OCI-LY7 (cell line): ENCODE data around the gene TLR6. TPM values are rescaled to one million over a fixed set of nuclear protein-coding genes. Genes with fewer than 3 reads are reported as not detected.

ENCODE experiments used
- BruUV-seq: library from RNA; stranded (reverse); fragments of 400-500 nt; replicated peaks from 2 replicates; lab custom pipeline; 2021; lab: Mats Ljungman, UMichigan
- CTCF ChIA-PET: fragments of 300-600 bp; sonication (Branson Sonifier 250); formaldehyde crosslinking; loops from one replicate; lab custom pipeline; 2022; ENCODE audit warnings: antibody characterized with exemption; ENCODE audit not compliant: unreplicated experiment; lab: Charles Lee
- POLR2A ChIA-PET: fragments of 300-600 bp; sonication (Branson Sonifier 250); formaldehyde crosslinking; loops from one replicate; lab custom pipeline; 2022; ENCODE audit warnings: antibody characterized with exemption; lab: Charles Lee
- DNase-seq: peaks from one replicate; pipeline ENCODE4 v3.0.0-alpha.2; 2015; ENCODE audit warnings: low spot score
- H2AFZ ChIP-seq: fragments of 200-600 bp; sonication (generic), shearing (Covaris generic); 2 replicates; pipeline ENCODE4 v1.6.1; 2014; ENCODE audit warnings: mild to moderate bottlenecking, antibody characterized with exemption, low read length, moderate library complexity
- H3K27ac ChIP-seq: fragments of 200-600 bp; sonication (generic); 2 replicates; pipeline ENCODE4 v1.5.1; 2014; ENCODE audit warnings: mixed run types, low read depth, mild to moderate bottlenecking, moderate library complexity, low read length, inconsistent platforms; ENCODE audit not compliant: poor library complexity, severe bottlenecking
- H3K36me3 ChIP-seq: fragments of 200-600 bp; sonication (generic); 2 replicates; pipeline ENCODE4 v1.6.1; 2014; ENCODE audit warnings: mild to moderate bottlenecking, antibody characterized with exemption, low read length, moderate library complexity, mixed read lengths; ENCODE audit not compliant: insufficient read depth
- H3K4me1 ChIP-seq: fragments of 200-600 bp; sonication (generic); 2 replicates; pipeline ENCODE4 v1.5.1; 2014; ENCODE audit warnings: mild to moderate bottlenecking, low read length; ENCODE audit not compliant: insufficient read depth, poor library complexity, severe bottlenecking
- H3K4me2 ChIP-seq: fragments of 200-600 bp; sonication (generic); 2 replicates; pipeline ENCODE4 v1.6.1; 2014; ENCODE audit warnings: mild to moderate bottlenecking, low read length
- H3K4me3 ChIP-seq: fragments of 200-600 bp; sonication (generic); 2 replicates; pipeline ENCODE4 v1.5.1; 2014; ENCODE audit warnings: mild to moderate bottlenecking, low read depth, low read length; ENCODE audit not compliant: poor library complexity, severe bottlenecking
- H3K79me2 ChIP-seq: fragments of 200-600 bp; sonication (generic); 2 replicates; pipeline ENCODE4 v1.6.1; 2016; ENCODE audit warnings: low read depth, mild to moderate bottlenecking, low read length, moderate library complexity, mixed read lengths; ENCODE audit not compliant: insufficient read depth
- H3K9me2 ChIP-seq: fragments of 200-600 bp; sonication (generic); 2 replicates; pipeline ENCODE4 v1.6.1; 2016; ENCODE audit warnings: mild to moderate bottlenecking, low read length, mixed read lengths; ENCODE audit not compliant: insufficient read depth
- H3K9me3 ChIP-seq: fragments of 200-600 bp; sonication (generic); 2 replicates; pipeline ENCODE4 v1.6.1; 2014; ENCODE audit warnings: mild to moderate bottlenecking, mixed run types, low read length, mixed read lengths
- H4K20me1 ChIP-seq: fragments of 200-600 bp; sonication (generic); 2 replicates; pipeline ENCODE4 v1.6.1; 2014; ENCODE audit warnings: mild to moderate bottlenecking, antibody characterized with exemption, low read length, moderate library complexity, mixed read lengths; ENCODE audit not compliant: insufficient read depth
- CTCF ChIP-seq: fragments of 200-600 bp; sonication (generic); conservative IDR thresholded peaks from 2 replicates; pipeline ENCODE4 v1.5.1; 2014; ENCODE audit warnings: mild to moderate bottlenecking, antibody characterized with exemption, low read length, moderate library complexity, mixed read lengths
- EZH2phosphoT487 ChIP-seq: fragments of 200-600 bp; sonication (generic); IDR thresholded peaks from 2 replicates; pipeline ENCODE4 v1.6.1; 2018; ENCODE audit warnings: low read depth, borderline replicate concordance, mild to moderate bottlenecking, mixed run types, antibody characterized with exemption, low read length, moderate library complexity, mixed read lengths
- intact Hi-C: fragments of 100-400 bp; cut with micrococcal nuclease; formaldehyde crosslinking; loops from one replicate; pipeline ENCODE4 v1.10.0; 2022; ENCODE audit not compliant: unreplicated experiment
- total RNA-seq, 2 experiments: library from RNA; depleted of rRNA in 1 of 2; stranded (reverse); fragments of >200 nt in 1 of 2; shearing (Covaris generic) in 1 of 2; gene quantifications; 2 replicates each; pipeline ENCODE4 v1.2.3, GENCODE V29; 2014 to 2022

TLR6 gene
- total RNA-seq, 2 experiments from 2014 or later = 1.5 to 9.2 TPM

- no TSS peak for BruUV-seq
- no peak for DNase-seq
- POLR2A ChIA-PET = interaction anchor here (0.9 to 8.9 kb wide), 4 partner anchors 19 to 75 kb away, joined by 3 to 348 read pairs (median 6); partner anchors contain the start of gene TLR1
These were observed 71.4 kb downstream of the TLR6 start for GRCh38 chr4:38785041-38785790.

GRCh38 chr4:38784141-38784540, 72.5 kb downstream of the TLR6 start:
- CTCF ChIA-PET = interaction anchor here (6.7 kb wide), 1 partner anchor 22 kb away, joined by 145 read pairs; no protein-coding TSS in a partner anchor

More at GRCh38 chr4:38785041-38785790, 71.4 kb downstream of the TLR6 start:
- Histone ChIP-seq H2AFZ (peak overlapping the region; percentile 15; the same call in 1 of the 2 replicates), H3K79me2 (peaks cover 25% of the 10 kb centered on the region), H3K4me1 (peaks cover 26% of the 10 kb centered on the region), H3K9me3 (peaks cover 16% of the 10 kb centered on the region; the same call in 1 of the 2 replicates), H3K36me3 (no peaks in the 10 kb centered on the region; the same call in 1 of the 2 replicates), H4K20me1 (no peaks in the 10 kb centered on the region), H3K4me2 (no peak overlapping the region), H3K4me3 (no peak overlapping the region), H3K27ac (no peak overlapping the region), H3K9me2 (no peaks in the 10 kb centered on the region)
- TF ChIP-seq CTCF (no peak), EZH2phosphoT487 (no peak)
- intact Hi-C loops = loop anchor here (10.0 kb wide), 1 partner anchor 350 kb away; no protein-coding TSS in a partner anchor
- CTCF ChIA-PET = interaction anchor here (6.7 kb wide), 1 partner anchor 23 kb away, joined by 145 read pairs; no protein-coding TSS in a partner anchor

More at GRCh38 chr4:38784141-38784540, 72.5 kb downstream of the TLR6 start:
- H3K4me2 ChIP-seq = no peak overlapping the region
- intact Hi-C loops = loop anchor here (10.0 kb wide), 1 partner anchor 351 kb away; no protein-coding TSS in a partner anchor
- no peaks in the 10 kb centered on the region for H3K9me2 ChIP-seq
- no peak overlapping the region for H3K4me3 ChIP-seq
- TF ChIP-seq CTCF (no peak), EZH2phosphoT487 (no peak)
- peaks cover 9% of the 10 kb centered on the region for H3K36me3 ChIP-seq
- no TSS peak for BruUV-seq
- DNase-seq = no peak
- POLR2A ChIA-PET = interaction anchor here (4.5 to 8.9 kb wide), 2 partner anchors 20 to 22 kb away, joined by 43 to 348 read pairs; partner anchors contain the start of gene TLR1
- peaks cover 37% of the 10 kb centered on the region for H3K4me1 ChIP-seq
- no peak overlapping the region for H3K27ac ChIP-seq
- no peaks in the 10 kb centered on the region for H4K20me1 ChIP-seq
- no peak overlapping the region for H2AFZ ChIP-seq
- H3K9me3 ChIP-seq = peaks cover 8% of the 10 kb centered on the region; the same call in 1 of the 2 replicates
- peaks cover 36% of the 10 kb centered on the region for H3K79me2 ChIP-seq
